HG03066 (cell line): Measurements from ENCODE around the gene SGMS1.

Experiments used
- ATAC-seq: cut with Tn5 transposase; IDR thresholded peaks from one replicate; pipeline ENCODE4 v1.9.1; 2021; ENCODE audit warnings: low read depth; ENCODE audit not compliant: unreplicated experiment

Gene SGMS1

DNA sequence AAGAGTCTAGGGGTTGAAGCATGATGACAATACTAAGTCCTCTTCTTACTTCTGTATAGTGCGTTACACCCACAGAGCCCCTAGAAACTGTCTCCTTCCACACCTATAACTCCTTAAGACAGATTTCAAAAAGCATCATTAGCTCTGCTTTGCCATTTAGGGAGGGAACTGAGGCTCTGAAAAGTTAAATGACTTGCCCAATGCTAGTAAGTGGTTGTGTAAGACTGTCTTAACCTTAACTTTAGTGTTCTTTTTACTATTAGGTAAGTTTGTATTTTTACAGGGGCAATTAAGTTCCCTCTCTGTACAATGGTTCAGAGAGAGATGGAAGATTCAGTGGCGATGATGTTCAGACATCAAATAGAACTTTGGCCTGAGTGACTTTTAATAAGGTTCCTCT is 299.7 kb downstream of the SGMS1 start:
- ATAC-seq = no peak

GRCh38 chr10:50322077-50322476 is 301.7 kb downstream of the SGMS1 start:
- ATAC-seq = no peak

DNA sequence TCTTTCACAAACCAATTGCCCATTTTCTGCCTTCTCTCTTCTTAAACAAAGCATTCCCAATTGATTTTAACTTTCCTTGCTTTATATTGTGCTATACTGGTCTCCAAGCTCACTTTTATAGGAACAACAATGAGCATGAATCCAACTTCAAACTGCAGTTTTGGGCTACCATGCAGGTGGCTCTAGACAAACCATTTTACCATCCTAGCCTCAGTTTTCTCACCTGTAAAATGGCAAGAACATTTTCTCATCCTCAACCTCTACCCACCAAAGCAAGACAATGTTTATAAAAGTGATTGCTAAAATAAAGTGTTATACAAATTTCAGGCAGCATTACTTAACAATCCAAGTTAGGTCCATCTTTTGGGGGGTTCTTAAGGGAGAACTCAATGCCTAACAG is 305.6 kb downstream of the SGMS1 start:
- no peak for ATAC-seq

- ATAC-seq = no peak
Observed at GRCh38 chr10:50316695-50317648, 306.8 kb downstream of the SGMS1 start.

- ATAC-seq = no peak
Observed at GRCh38 chr10:50316174-50316573, 307.6 kb downstream of the SGMS1 start.

GRCh38 chr10:50315424-50315823 is 308.3 kb downstream of the SGMS1 start:
- ATAC-seq = no peak

- ATAC-seq = no peak
Observed at GRCh38 chr10:50314169-50315071, 309.3 kb downstream of the SGMS1 start.

DNA sequence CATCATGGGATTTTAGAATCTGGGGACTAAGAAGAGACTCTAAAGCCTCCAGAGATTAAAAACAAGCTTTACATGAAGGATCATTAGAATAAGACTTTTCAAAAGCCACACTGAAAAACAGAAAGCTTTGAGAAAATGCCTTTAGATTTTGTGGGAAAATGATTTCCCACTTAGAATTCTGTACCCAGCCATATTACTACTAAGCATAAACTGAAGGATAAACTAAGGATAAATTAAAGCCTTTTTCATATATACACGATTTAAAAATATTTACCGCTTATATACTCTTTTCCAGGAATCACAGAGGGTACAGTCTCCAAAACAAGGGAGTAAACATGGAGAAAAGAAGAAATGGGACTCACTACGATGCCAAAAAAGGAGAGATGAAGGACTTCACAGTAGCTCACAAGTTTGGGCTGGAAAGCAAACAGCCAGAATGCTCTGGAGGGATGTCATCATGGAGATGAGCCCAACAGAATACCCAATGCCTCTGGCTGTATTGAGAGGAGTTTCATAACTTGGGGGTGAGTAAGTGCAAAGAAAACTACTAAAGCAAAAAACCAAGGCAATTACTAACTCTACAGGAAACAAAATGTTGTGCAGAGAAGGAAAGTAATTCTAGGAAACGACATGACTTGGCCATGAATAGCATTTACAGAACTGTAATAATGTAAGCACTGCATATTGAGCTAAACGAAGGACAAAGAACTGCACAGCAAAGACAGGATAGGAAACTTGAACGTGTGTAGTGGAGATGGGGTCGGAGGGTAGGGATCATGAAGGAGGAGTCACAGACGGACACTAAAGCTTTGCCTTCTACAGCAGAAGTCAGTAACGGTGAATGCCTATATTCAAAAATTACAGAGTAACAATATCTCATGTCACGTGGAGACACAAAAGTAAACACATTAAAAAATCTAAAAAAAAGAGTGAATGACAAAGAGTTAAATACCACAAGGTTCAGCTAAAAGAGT is 311.0 kb downstream of the SGMS1 start:
- no peak for ATAC-seq

DNA sequence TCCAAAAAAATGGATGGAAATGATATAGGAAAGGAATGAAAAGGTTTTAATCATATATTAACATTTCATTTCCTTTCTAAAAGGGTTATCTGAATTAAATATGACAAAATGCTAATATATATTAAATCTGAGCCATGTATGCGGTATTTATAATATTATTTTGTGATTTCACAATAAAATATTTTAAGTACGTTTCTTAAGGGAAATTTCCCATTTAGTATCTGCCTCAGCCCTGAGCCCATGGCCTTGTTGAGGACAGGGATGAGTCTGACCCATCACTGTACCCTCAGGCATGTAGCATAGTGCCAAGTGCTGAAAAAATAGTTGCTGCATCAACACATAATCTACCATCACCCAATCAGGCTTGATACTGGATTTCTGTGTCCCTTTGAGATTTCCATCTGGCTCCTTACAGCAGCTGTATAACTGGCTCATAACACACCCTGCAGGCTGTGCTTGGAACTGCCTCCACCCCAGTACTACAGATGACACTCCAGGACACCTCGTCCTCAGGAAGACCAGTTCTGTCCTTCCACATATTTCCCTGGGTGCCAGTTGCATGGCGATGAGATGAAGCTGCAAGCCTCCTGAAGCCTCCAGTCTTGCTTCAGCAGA is 313.1 kb downstream of the SGMS1 start:
- ATAC-seq = no peak

DNA sequence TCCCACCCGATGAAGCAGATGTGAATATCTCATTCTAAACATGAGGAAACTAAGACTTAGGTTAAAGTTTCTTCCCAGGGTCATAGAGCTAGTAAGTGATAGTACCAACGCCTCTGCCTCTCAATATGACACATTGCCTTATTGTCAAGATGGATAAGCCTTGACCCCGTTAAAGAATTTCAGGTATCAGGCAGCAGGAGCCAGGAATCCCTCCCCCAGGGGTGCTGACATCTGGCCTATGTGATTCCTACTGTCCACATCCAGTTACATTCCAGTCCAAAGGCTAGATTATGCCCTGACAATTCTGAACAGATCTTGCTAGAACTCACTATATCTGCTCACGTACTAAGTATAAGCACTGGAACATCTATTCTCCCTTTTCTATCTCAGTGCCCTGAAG is 314.4 kb downstream of the SGMS1 start:
- no peak for ATAC-seq

DNA sequence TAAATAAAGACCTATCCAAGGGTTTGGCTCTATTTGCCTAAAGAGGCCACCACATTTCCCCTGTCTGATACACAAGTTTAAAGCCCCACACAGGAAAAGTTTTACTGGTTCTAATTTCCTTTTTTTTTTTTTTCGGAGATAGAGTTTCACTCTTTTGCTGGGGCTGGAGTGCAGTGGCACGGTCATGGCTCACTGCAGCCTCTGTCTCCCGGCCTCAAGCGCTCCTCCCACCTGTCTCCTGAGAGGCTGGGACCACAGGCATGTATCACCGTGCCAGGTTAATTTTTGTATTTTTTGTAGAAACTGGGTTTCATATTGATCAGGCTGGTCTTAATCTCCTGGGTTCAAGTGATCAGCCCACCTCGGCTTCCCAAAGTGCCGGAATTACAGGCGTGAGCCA is 319.1 kb downstream of the SGMS1 start:
- no peak for ATAC-seq

GRCh38 chr10:50299948-50300669 is 323.6 kb downstream of the SGMS1 start:
- no peak for ATAC-seq

DNA sequence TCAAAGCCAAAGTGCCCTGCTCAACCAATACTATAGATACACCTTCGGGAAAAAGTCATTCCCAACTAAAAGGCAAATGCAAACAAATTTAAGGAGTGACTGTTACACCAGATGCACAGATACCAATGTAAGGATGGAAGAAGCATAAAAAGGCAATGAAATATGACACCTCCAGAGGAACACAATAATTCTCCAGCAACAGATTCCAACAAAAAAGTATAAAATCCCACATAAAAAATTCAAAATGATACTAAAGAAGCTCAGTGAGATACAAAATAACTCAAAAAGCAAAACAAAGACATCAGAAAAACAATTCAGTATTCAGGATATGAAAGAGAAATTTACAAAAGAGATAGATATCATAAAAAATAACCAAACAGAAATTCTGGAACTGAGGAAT is 328.4 kb downstream of the SGMS1 start:
- ATAC-seq = no peak

GRCh38 chr10:50294582-50294981 is 329.2 kb downstream of the SGMS1 start:
- ATAC-seq = no peak

GRCh38 chr10:50293513-50294313 is 330.0 kb downstream of the SGMS1 start:
- ATAC-seq = no peak

- ATAC-seq = no peak
Observed at GRCh38 chr10:50291261-50291850, 332.4 kb downstream of the SGMS1 start.

DNA sequence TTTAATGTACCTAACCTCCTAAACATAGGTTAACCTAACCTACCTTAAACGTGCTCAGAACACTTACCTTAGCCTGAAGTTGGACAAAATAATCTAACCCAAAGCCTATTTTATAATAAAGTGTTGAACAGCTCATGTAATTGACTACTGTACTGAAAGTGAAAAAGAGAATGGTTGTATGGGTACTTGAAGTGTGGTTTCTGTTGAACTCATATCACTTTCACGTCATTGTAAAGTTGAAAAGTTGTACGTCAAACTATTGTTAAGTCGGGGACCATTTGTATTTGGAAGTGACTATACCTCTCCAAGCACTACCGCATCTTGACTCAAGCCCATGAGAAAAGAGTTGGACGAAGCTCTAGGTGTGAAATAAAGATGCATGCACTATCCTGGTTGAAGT is 334.6 kb downstream of the SGMS1 start:
- no peak for ATAC-seq
